Stomach (tissue), 9 donors: ENCODE measurements around the gene TMEM178B. TPM values are rescaled to one million over a fixed set of nuclear protein-coding genes. Genes with fewer than 3 reads are reported as not detected.
"Not testable (repeated sequence)": the region's sequence is repeated elsewhere in the genome, so short reads cannot be mapped to it uniquely, and the experiment has no call there.

ENCODE experiments used
- DNase-seq, 2 donors: peaks; one replicate each; pipeline versions ENCODE4 v3.0.0 to v3.0.0-alpha.2; 2013 to 2019
- H3K27ac ChIP-seq, 5 donors: fragments of 200-600 bp in 4 of 5; sonication (generic) in 4 of 5; one replicate each; pipeline ENCODE4 v1.5.1; 2013 to 2019; ENCODE audit warnings: mild to moderate bottlenecking in 1 of 5, moderate library complexity in 1 of 5
- H3K27me3 ChIP-seq, 3 donors: fragments of 200-600 bp; sonication (generic); one replicate each; pipeline ENCODE4 v1.5.1; 2017 to 2019; ENCODE audit warnings: mixed run types in 1 of 3
- H3K36me3 ChIP-seq, 4 donors: fragments of 200-600 bp; sonication (generic); 1 replicate in 3 of 4; 2 replicates in 1 of 4; pipeline ENCODE4 v1.5.1; 2016 to 2019
- H3K4me1 ChIP-seq, 4 donors: fragments of 200-600 bp; sonication (generic); one replicate each; pipeline ENCODE4 v1.5.1; 2016 to 2019
- H3K4me3 ChIP-seq, 4 donors: fragments of 200-600 bp; sonication (generic) in 3 of 4; one replicate each; pipeline ENCODE4 v1.5.1; 2016 to 2019; ENCODE audit warnings: mild to moderate bottlenecking in 1 of 4
- H3K9me3 ChIP-seq, 4 donors: fragments of 200-600 bp; sonication (generic); one replicate each; pipeline ENCODE4 v1.5.1; 2016 to 2019
- CTCF ChIP-seq, 7 experiments: fragments of 450-650 bp in 4 of 7; fragments of 200-600 bp in 3 of 7; sonication (generic) in 3 of 7; IDR thresholded peaks; one replicate each; pipeline ENCODE4 v1.5.1; 2016 to 2019; ENCODE audit warnings: antibody characterized with exemption in 7 of 7, control low read depth in 2 of 7, mild to moderate bottlenecking in 1 of 7
- EP300 ChIP-seq: sonication (generic); formaldehyde crosslinking; IDR thresholded peaks from one replicate; pipeline ENCODE4 v1.6.1; 2017; ENCODE audit warnings: antibody characterized with exemption
- POLR2A ChIP-seq, 4 donors: fragments of 450-650 bp; IDR thresholded peaks; one replicate each; pipeline ENCODE4 v1.6.1; 2016; ENCODE audit warnings: antibody characterized with exemption in 4 of 4, control low read depth in 2 of 4, mild to moderate bottlenecking in 1 of 4, moderate library complexity in 1 of 4
- POLR2AphosphoS5 ChIP-seq, 3 donors: sonication (generic); formaldehyde crosslinking; IDR thresholded peaks; one replicate each; pipeline ENCODE4 v1.6.1; 2016; ENCODE audit warnings: antibody characterized with exemption in 3 of 3
- WGBS, 5 donors: extraction: QIAGEN DNeasy Blood & Tissue Kit in 3 of 5; methylation state at CpG; one replicate each; pipeline versions ENCODE4 v1.1.5 to v1.1.7; 2013 to 2018; 5-methylcytosine and 5-hydroxymethylcytosine counted together
- intact Hi-C: fragments of 100-400 bp; cut with DNase I; formaldehyde crosslinking; loops from one replicate; pipeline ENCODE4 v1.15.1; 2023; ENCODE audit warnings: low total_unique reads
- polyA plus RNA-seq, 3 donors: library from polyadenylated mRNA; stranded (reverse); fragments of 200-250 nt; gene quantifications; one replicate each; pipeline ENCODE4 v1.2.3, GENCODE V29; 2013
- total RNA-seq, 5 donors: library from RNA; depleted of rRNA; stranded (reverse); fragments of >200 nt; gene quantifications; one replicate each; pipeline versions ENCODE4 v1.1.0 to v1.2.3, GENCODE V29; 2014 to 2016
- donor health status: healthy with polysubstance abuse.
- donor health status: Bipolar disorder and iron deficiency.
- donor health status: healthy.

The TMEM178B gene
- total and polyA plus RNA-seq, 8 donors, result under 0.01 to 1.7 (median 0.15) TPM; not detected in 3

- Histone ChIP-seq H3K4me1 (no peaks in the 10 kb centered on the region), H3K27ac (no peak overlapping the region), H3K36me3 (no peaks in the 10 kb centered on the region), H3K27me3 (no peaks in the 10 kb centered on the region), H3K4me3 (no peak overlapping the region), H3K9me3 (peaks cover 0 to 6% (median 2%) of the 10 kb centered on the region in 4 donors)
- intact Hi-C loops, result no loop called here
- 52 to 66% (median 62%) methylated on average over 4 of the region's 4 CpGs for WGBS, 5 donors
- no peak for DNase-seq
- TF ChIP-seq POLR2AphosphoS5 (IDR thresholded peaks at IDR 0.05) (no peak), CTCF (IDR thresholded peaks at IDR 0.05) (no peak), POLR2A (IDR thresholded peaks at IDR 0.05) (no peak), EP300 (no peak)
These were observed 119.2 kb downstream of the TMEM178B start for GRCh38 chr7:141193066-141193465.

- H3K9me3 ChIP-seq, H3K4me3 ChIP-seq, H3K27ac ChIP-seq, H3K27me3 ChIP-seq, H3K36me3 ChIP-seq, H3K4me1 ChIP-seq, DNase-seq, intact Hi-C loops: not testable (repeated sequence)
- 57 to 66% (median 63%) methylated on average over 4 of the region's 4 CpGs for WGBS, 5 donors
These were observed 121.9 kb downstream of the TMEM178B start for GRCh38 chr7:141195722-141196121.

GRCh38 chr7:141198194-141198958 is 124.5 kb downstream of the TMEM178B start:
- no peaks in the 10 kb centered on the region for H3K27me3 ChIP-seq
- intact Hi-C loops, result no loop called here
- H3K9me3 ChIP-seq, result peaks cover 0 to 6% (median 2%) of the 10 kb centered on the region in 4 donors
- H3K4me1 ChIP-seq, result no peaks in the 10 kb centered on the region
- H3K4me3 ChIP-seq, result no peak overlapping the region
- peak in 1 of 2 donors; percentile 29 for DNase-seq
- TF ChIP-seq POLR2A (IDR thresholded peaks at IDR 0.05), result no peak
- no peak for TF ChIP-seq EP300
- no peak for TF ChIP-seq POLR2AphosphoS5 (IDR thresholded peaks at IDR 0.05)
- TF ChIP-seq CTCF (IDR thresholded peaks at IDR 0.05), result no peak
- no peaks in the 10 kb centered on the region for H3K36me3 ChIP-seq
- H3K27ac ChIP-seq, result no peak overlapping the region
- WGBS, 5 donors, result 45 to 61% (median 56%) methylated on average over 12 of the region's 12 CpGs

GRCh38 chr7:141200191-141201108 is 126.6 kb downstream of the TMEM178B start:
- no peaks in the 10 kb centered on the region for H3K27me3 ChIP-seq
- no peaks in the 10 kb centered on the region for H3K9me3 ChIP-seq
- H3K4me3 ChIP-seq, result no peak overlapping the region
- intact Hi-C loops, result no loop called here
- WGBS, 5 donors, result 79 to 84% (median 83%) methylated on average over 14 of the region's 14 CpGs
- no peak overlapping the region for H3K27ac ChIP-seq
- no peak for DNase-seq
- H3K4me1 ChIP-seq, result no peaks in the 10 kb centered on the region
- TF ChIP-seq POLR2AphosphoS5 (IDR thresholded peaks at IDR 0.05), result no peak
- H3K36me3 ChIP-seq, result no peaks in the 10 kb centered on the region

- DNase-seq, result no peak
- H3K36me3 ChIP-seq, result no peaks in the 10 kb centered on the region
- WGBS, 5 donors, result 71 to 79% (median 72%) methylated on average over 11 of the region's 11 CpGs
- H3K4me1 ChIP-seq, result no peaks in the 10 kb centered on the region
- TF ChIP-seq CTCF (IDR thresholded peaks at IDR 0.05) (no peak), EP300 (no peak), POLR2AphosphoS5 (IDR thresholded peaks at IDR 0.05) (no peak), POLR2A (IDR thresholded peaks at IDR 0.05) (no peak)
- no peaks in the 10 kb centered on the region for H3K9me3 ChIP-seq
- intact Hi-C loops, result no loop called here
- H3K27me3 ChIP-seq, result no peaks in the 10 kb centered on the region
- no peak overlapping the region for H3K4me3 ChIP-seq
- H3K27ac ChIP-seq, result no peak overlapping the region
These were observed 127.5 kb downstream of the TMEM178B start for GRCh38 chr7:141201145-141201885.
